ENCODE data around the gene TRPV2.

Gene TRPV2

GRCh38 chr17:16466407-16466806 is 51.0 kb downstream of the TRPV2 start:
- ChIA-PET CTCF (interaction anchor here (1.6 to 2.0 kb wide), 3 partner anchors 13 to 55 kb away, joined by 6 to 9 read pairs (median 8); no protein-coding TSS in a partner anchor), POLR2A (no interaction called here)
- no peak for TF ChIP-seq CTCF (IDR thresholded peaks at IDR 0.05; ENCODE audit: insufficient read depth, low read length, missing control alignments)
- no peak overlapping the region for H3K4me3 ChIP-seq (ENCODE audit: low read depth, low read length)
- no peak for DNase-seq (ENCODE audit: low read depth, low spot score)

- no peak overlapping the region for H3K4me3 ChIP-seq (ENCODE audit: low read depth, low read length)
- ChIA-PET POLR2A (interaction anchor here (0.7 kb wide), 1 partner anchor 12 kb away, joined by 3 read pairs; no protein-coding TSS in a partner anchor), CTCF (interaction anchor here (1.0 to 2.0 kb wide), 4 partner anchors 14 to 55 kb away, joined by 3 to 8 read pairs (median 4); no protein-coding TSS in a partner anchor)
- no peak for DNase-seq (ENCODE audit: low read depth, low spot score)
- TF ChIP-seq CTCF (IDR thresholded peaks at IDR 0.05; ENCODE audit: insufficient read depth, low read length, missing control alignments), result no peak
These were observed 51.7 kb downstream of the TRPV2 start for GRCh38 chr17:16467044-16467443.

- POLR2A ChIA-PET, result interaction anchor here (0.7 kb wide), 1 partner anchor 13 kb away, joined by 3 read pairs; no protein-coding TSS in a partner anchor
- no peak for TF ChIP-seq CTCF (IDR thresholded peaks at IDR 0.05; ENCODE audit: insufficient read depth, low read length, missing control alignments)
- H3K4me3 ChIP-seq (ENCODE audit: low read depth, low read length), result no peak overlapping the region
- CTCF ChIA-PET, result interaction anchor here (1.0 to 2.0 kb wide), 4 partner anchors 15 to 54 kb away, joined by 3 to 8 read pairs (median 4); no protein-coding TSS in a partner anchor
- DNase-seq (ENCODE audit: low read depth, low spot score), result no peak
These were observed 52.5 kb downstream of the TRPV2 start for GRCh38 chr17:16467886-16468285.

- CTCF ChIA-PET, result interaction anchor here (0.6 to 1.1 kb wide), 3 partner anchors 15 to 20 kb away, joined by 3 to 6 read pairs (median 3); no protein-coding TSS in a partner anchor
- no peak for TF ChIP-seq CTCF (IDR thresholded peaks at IDR 0.05; ENCODE audit: insufficient read depth, low read length, missing control alignments)
- no peak overlapping the region for H3K4me3 ChIP-seq (ENCODE audit: low read depth, low read length)
- POLR2A ChIA-PET, result interaction anchor here (1.0 kb wide), 1 partner anchor 17 kb away, joined by 3 read pairs; no protein-coding TSS in a partner anchor
- no peak for DNase-seq (ENCODE audit: low read depth, low spot score)
These were observed 53.1 kb downstream of the TRPV2 start for GRCh38 chr17:16468428-16468992.

- TF ChIP-seq CTCF (IDR thresholded peaks at IDR 0.05; ENCODE audit: insufficient read depth, low read length, missing control alignments), result no peak
- DNase-seq (ENCODE audit: low read depth, low spot score), result no peak
- ChIA-PET CTCF (interaction anchor here (0.8 to 3.4 kb wide), 4 partner anchors 10 to 85 kb away, joined by 3 to 31 read pairs (median 4); no protein-coding TSS in a partner anchor), POLR2A (no interaction called here)
- no peak overlapping the region for H3K4me3 ChIP-seq (ENCODE audit: low read depth, low read length)
These were observed 54.9 kb downstream of the TRPV2 start for GRCh38 chr17:16470265-16470664.

- ChIA-PET POLR2A (no interaction called here), CTCF (interaction anchor here (1.1 to 3.4 kb wide), 4 partner anchors 11 to 108 kb away, joined by 3 to 31 read pairs (median 8); no protein-coding TSS in a partner anchor)
- no peak for TF ChIP-seq CTCF (IDR thresholded peaks at IDR 0.05; ENCODE audit: insufficient read depth, low read length, missing control alignments)
- no peak overlapping the region for H3K4me3 ChIP-seq (ENCODE audit: low read depth, low read length)
- no peak for DNase-seq (ENCODE audit: low read depth, low spot score)
These were observed 55.9 kb downstream of the TRPV2 start for GRCh38 chr17:16471295-16471694.
